GM12865 (cell line): ENCODE data around the gene AP2A1.

ENCODE experiments used
- DNase-seq: peaks from one replicate; pipeline ENCODE4 v3.0.0; 2010; ENCODE audit warnings: low read depth
- H3K4me3 ChIP-seq: 2 replicates; pipeline ENCODE4 v1.5.1; 2011; ENCODE audit warnings: mild to moderate bottlenecking, low read depth, low read length, control low read depth
- TF ChIP-seq, protein P1 (sequence below): IDR thresholded peaks from 2 replicates; pipeline ENCODE4 v1.5.1; 2011; ENCODE audit warnings: low read length, control low read depth, low read depth, inconsistent platforms; ENCODE audit not compliant: insufficient read depth; ENCODE audit errors: missing control alignments

AP2A1 gene

DNA sequence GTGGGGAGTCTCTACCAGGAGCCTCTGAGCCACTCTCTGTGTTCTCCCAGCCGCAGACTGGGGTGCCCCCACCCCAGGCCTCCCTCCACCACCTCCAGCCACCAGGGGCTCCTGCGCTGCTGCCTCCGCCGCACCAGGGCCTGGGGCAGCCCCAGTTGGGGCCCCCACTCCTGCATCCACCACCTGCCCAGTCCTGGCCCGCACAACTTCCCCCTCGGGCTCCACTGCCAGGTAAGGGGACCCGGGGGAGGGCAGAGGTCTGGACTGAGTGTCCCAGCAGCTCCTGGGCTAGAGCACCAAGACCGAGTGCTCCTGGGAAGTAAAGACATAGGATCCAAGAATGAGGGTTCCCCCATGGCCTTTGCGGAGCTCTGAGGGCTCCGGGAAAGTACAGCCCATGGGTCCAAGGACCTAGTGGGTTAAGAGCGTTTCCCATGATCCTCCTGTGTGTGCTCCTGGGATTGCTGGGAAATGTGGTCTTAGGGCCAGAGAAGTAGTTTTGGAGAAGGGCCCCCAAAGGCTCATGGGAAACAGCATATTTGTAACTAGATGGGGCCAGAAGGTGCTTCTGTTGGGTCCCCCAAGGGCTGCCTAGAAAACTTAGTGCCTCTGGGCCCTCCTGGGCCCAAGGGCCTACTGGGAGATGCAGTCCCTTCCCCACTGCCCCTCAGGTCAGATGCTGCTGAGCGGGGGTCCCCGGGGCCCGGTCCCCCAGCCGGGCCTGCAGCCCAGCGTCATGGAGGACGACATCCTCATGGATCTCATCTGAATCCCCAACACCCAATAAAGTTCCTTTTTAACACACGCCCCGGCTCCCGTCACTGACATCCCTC, 69.6 kb downstream of the AP2A1 start:
- no peak for DNase-seq
- no peak overlapping the region for H3K4me3 ChIP-seq
- TF ChIP-seq, protein P1, sequence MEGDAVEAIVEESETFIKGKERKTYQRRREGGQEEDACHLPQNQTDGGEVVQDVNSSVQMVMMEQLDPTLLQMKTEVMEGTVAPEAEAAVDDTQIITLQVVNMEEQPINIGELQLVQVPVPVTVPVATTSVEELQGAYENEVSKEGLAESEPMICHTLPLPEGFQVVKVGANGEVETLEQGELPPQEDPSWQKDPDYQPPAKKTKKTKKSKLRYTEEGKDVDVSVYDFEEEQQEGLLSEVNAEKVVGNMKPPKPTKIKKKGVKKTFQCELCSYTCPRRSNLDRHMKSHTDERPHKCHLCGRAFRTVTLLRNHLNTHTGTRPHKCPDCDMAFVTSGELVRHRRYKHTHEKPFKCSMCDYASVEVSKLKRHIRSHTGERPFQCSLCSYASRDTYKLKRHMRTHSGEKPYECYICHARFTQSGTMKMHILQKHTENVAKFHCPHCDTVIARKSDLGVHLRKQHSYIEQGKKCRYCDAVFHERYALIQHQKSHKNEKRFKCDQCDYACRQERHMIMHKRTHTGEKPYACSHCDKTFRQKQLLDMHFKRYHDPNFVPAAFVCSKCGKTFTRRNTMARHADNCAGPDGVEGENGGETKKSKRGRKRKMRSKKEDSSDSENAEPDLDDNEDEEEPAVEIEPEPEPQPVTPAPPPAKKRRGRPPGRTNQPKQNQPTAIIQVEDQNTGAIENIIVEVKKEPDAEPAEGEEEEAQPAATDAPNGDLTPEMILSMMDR = no peak

DNA sequence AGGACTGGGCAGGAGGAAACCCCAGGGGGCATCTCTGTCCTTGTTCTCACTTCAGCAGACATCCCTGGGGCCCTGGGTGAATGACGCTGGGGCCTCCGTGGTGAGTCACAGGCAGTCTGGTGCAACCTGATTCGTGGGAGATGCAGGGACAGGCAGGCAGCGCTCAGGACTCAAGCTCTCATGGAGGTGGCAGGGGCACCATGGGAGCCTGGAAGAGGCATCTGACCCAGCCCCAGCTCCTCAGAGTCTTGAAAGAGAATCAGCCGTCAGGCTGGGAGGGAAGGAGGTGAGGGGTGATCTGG, 70.2 kb downstream of the AP2A1 start:
- no peak overlapping the region for H3K4me3 ChIP-seq
- DNase-seq = no peak
- TF ChIP-seq, protein P1 = no peak

DNA sequence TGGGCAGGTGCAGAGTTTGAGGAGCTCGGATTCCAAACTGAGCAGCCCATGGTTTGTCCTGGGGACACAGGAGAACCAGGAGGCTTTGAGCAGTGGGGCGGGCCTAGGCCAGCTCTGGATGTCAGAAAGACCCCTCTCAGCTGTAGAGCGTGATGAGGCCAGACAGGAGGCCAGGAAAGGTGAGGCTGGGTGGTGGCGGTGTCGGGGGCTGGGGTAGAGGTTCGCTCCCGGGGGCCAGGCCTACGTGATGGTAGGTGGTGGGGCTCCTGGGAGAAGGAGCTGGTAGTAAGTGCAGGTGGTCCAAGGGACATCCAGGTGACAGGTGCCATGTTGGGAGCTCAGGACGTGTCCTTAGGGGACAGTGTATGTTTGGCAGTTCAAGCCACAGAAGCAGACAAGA, 70.6 kb downstream of the AP2A1 start:
- H3K4me3 ChIP-seq = no peak overlapping the region
- DNase-seq = no peak
- TF ChIP-seq, protein P1 = no peak

DNA sequence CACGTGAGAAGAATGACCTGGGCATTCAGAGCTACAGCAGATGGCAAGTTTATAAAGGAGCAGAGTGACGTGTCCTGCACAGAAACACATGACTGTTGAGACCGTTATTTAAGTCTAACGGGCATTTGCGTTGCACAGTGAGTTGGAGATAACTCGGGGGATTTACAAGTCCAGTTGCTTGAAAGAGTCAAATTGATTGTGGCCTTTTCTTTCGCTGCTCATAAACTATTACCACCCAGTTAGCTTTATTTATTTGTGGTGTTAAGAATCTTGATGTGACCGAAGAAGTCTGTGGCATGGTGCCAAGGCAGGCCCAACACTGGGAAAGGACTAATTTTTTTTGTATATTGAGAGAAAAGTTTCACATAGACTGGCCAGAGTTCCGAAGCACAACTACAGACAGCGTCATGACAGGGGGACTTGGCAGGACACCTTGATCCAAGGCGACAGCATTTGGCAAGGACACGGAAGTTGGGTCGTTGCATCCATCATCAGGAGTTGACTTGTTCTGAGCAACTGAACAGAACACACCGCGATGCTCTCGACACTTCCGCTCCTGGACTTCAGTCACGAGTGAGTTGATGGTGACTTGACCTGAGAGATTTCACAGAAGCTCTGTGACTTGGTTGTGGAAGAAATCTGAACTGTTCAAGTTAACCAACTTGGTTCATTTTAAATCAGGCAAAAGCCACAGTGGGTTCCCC, 72.2 kb downstream of the AP2A1 start:
- DNase-seq = no peak

DNA sequence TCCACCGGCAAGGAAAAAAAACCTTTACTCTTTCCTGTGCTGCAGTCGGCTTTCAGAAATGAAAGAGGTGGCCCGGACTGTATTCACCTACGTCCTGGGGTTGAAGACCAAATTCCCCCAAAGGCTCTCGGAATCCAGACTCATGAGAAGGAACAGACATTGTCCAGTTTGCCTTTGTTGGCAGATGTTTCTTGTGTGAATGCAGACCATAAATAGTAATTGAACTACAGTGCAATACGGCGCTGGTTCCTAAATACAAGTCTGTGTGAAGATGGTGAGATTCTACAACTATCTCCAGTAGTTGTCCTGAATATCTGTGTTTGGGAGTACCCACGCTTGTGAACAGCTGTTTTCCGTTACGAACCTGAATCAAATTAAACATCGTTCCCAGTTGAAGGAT, 72.9 kb downstream of the AP2A1 start:
- DNase-seq = no peak
- TF ChIP-seq, protein P1 = no peak
- no peak overlapping the region for H3K4me3 ChIP-seq

More for the DNA sequence above, 72.2 kb downstream of the AP2A1 start:
- no peak overlapping the region for H3K4me3 ChIP-seq
- TF ChIP-seq, protein P1 = no peak

DNA sequence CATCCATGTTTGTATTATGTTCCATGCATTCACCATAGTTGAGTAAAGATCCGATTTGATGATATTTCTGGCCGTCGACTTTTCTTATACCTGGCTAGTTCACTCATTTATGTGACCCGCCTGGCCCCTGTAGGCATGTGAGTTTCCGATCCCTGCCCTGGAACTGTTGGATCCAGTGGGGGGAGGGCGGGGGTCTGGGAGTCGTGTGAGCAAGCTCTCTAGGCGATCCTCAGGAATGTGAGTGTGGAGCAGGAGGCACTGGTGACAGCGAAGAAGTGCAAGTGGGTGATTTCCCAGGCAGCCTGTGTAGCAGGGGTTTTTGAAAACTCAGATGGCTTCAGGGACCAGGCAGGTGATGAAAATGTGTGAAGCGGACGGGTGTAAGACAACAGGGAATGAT, 73.5 kb downstream of the AP2A1 start:
- TF ChIP-seq, protein P1 = no peak
- no peak for DNase-seq
- no peak overlapping the region for H3K4me3 ChIP-seq

DNA sequence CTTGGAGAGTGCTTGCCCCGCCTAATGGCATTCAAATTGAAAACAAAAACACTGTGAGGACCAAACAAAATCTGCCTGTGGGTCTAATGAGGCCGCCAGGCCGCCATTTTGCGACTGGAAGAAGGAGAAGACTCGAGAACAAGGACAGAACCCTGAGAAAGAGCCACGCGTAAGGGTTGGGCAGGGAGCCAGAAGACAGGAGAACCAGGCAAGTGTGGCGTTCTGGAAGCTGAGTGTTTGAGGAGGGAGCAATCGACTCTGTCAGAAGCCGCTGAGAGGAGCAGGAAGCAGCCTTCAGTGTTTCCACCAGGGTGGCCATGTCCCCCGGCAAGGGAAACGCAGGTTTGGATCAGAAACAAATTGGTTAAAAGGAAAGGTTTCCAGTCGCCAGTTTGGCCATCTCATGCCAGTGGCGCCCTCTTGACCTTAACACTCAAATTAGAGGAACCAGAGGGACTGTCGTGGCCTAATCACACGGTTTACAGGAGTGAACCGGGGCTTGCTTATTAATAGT, 74.0 kb downstream of the AP2A1 start:
- TF ChIP-seq, protein P1 = no peak
- no peak for DNase-seq
- no peak overlapping the region for H3K4me3 ChIP-seq
